Choroid plexus epithelial cell (primary cell): ENCODE measurements around the gene SAFB2.
"Not testable (repeated sequence)": the region's sequence is repeated elsewhere in the genome, so short reads cannot be mapped to it uniquely, and the experiment has no call there.

ENCODE experiments used
- DNase-seq: peaks from one replicate; pipeline ENCODE4 v3.0.0-alpha.2; 2010; ENCODE audit warnings: low read depth
- H3K4me3 ChIP-seq: 2 replicates; pipeline ENCODE4 v1.5.1; 2011; ENCODE audit warnings: low read depth, mild to moderate bottlenecking, control low read depth, low read length, moderate library complexity
- CTCF ChIP-seq: conservative IDR thresholded peaks from 2 replicates; pipeline ENCODE4 v1.5.1; 2011; ENCODE audit warnings: low read depth, mild to moderate bottlenecking, control low read depth, inconsistent platforms, low read length, moderate library complexity

The SAFB2 gene

DNA sequence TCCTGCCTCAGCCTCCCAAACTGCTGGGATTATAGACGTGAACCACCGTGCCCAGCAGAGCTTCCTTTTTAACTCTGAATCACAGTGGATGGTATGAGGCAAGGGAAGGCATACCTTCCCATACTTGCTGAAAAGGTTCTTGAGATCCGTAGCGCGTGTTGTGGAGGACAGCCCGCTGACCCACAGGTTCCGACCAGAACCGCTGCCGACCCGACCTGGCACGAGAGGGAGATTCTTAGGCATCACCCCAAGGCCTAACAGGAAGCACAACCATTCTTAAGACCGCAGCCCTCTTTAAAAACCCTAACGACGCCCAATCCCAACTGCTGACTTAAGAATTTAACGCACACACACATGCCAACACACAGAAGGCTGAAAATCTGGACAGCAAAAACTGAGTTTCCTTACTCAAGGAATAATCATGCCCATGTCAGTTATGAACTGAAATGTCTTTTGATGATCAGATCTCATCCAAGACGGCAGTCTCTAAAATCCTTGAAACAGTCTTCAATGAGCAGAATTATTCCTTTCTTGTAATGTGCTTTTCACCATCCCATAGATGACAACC is 12.6 kb downstream of the SAFB2 start:
- no peak for TF ChIP-seq CTCF
- H3K4me3 ChIP-seq = no peak overlapping the region
- no peak for DNase-seq

DNA sequence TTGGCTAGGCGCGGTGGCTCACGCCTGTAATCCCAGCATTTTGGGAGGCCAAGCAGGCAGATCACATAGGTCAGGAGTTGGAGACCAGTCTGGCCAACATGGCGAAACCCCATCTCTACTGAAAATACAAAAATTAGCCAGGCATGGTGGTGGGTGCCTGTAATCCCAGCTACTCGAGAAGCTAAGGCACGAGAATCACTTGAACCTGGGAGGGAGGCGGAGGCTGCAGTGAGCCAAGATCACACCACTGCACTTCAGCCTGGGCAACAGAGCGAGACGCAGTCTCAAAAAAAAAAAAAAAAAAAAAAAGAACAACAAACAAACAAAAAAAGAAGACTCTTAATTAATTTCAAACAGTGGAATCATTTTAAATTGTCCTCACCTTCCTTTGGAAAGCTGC is 13.8 kb downstream of the SAFB2 start:
- not testable (repeated sequence) for DNase-seq, H3K4me3 ChIP-seq

DNA sequence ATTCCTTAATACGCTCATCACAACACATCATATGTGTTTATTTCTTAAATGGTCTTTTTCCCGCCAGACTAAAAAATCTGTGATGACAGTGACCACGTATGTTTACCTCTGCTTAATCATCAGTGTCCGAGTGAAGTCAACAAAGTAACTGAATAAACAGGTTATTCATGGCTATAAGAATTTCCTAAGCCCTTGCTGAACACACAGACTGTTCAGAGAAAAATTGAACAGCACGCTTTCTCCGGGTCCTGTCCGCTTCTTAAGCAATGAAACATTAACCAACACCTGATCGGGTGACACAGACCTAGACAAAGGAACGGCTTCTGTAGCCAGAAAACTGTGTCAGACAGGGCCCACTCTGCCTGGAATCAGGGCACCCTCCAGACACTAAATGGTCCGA is 14.3 kb downstream of the SAFB2 start:
- H3K4me3 ChIP-seq = no peak overlapping the region
- DNase-seq = no peak
- TF ChIP-seq CTCF = no peak

- no peak for TF ChIP-seq CTCF
- no peak for DNase-seq
- H3K4me3 ChIP-seq = no peak overlapping the region
Observed at GRCh38 chr19:5607318-5608275, 15.0 kb downstream of the SAFB2 start.

GRCh38 chr19:5605362-5605761 is 17.2 kb downstream of the SAFB2 start:
- TF ChIP-seq CTCF = no peak
- no peak for DNase-seq
- no peak overlapping the region for H3K4me3 ChIP-seq

DNA sequence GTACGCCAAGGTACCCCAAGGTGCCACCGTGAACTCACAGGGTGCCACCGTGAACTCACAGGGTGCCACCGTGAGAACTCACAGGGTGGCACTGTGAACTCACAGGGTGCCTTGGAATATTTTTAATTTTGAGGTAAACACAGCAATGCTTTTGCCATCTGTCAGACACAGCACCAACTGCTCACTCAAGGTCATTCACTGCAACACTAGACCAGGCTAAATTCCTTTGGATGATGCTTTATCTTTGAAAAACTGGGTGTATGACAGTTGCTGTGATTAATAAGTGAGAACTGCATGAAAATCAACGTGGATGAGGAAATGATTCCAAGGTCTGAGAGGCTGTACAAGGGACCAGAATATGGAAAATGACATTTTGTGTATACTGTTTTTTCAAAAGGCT is 18.9 kb downstream of the SAFB2 start:
- no peak for DNase-seq
- no peak for TF ChIP-seq CTCF

GRCh38 chr19:5600797-5601196 is 21.8 kb downstream of the SAFB2 start:
- no peak for DNase-seq
- TF ChIP-seq CTCF = no peak
- H3K4me3 ChIP-seq = no peak overlapping the region

More for the DNA sequence above, 18.9 kb downstream of the SAFB2 start:
- no peak overlapping the region for H3K4me3 ChIP-seq
